Neutrophil (primary cell): ENCODE measurements around the gene CSTPP1.

Experiments used
- H3K27ac ChIP-seq: fragments of 200-600 bp; sonication (generic); 2 replicates; pipeline ENCODE4 v1.5.1; 2016; ENCODE audit warnings: mild to moderate bottlenecking, moderate library complexity
- H3K27me3 ChIP-seq: fragments of 200-600 bp; sonication (generic); 2 replicates; pipeline ENCODE4 v1.6.0; 2016; ENCODE audit warnings: mild to moderate bottlenecking
- H3K36me3 ChIP-seq: fragments of 200-600 bp; sonication (generic); 2 replicates; pipeline ENCODE4 v1.5.1; 2017
- H3K4me1 ChIP-seq, 2 experiments: fragments of 200-600 bp in 1 of 2; sonication (generic) in 1 of 2; 1 replicate in 1 of 2; 2 replicates in 1 of 2; pipeline versions ENCODE4 v1.5.1 to v1.6.1; 2013 to 2016; ENCODE audit warnings: low read depth in 1 of 2, low read length in 1 of 2, mild to moderate bottlenecking in 1 of 2, moderate library complexity in 1 of 2; ENCODE audit not compliant: control insufficient read depth in 1 of 2, insufficient read depth in 1 of 2
- H3K4me3 ChIP-seq, 2 experiments: fragments of 200-600 bp in 1 of 2; sonication (generic) in 1 of 2; 1 replicate in 1 of 2; 2 replicates in 1 of 2; pipeline ENCODE4 v1.5.1; 2013 to 2016; ENCODE audit warnings: low read depth in 1 of 2, low read length in 1 of 2, mild to moderate bottlenecking in 1 of 2, moderate library complexity in 1 of 2
- H3K9me3 ChIP-seq: fragments of 200-600 bp; sonication (generic); 2 replicates; pipeline ENCODE4 v1.5.1; 2016
- TF ChIP-seq, protein P1 (sequence below): fragments of 200-600 bp; sonication (generic); IDR thresholded peaks from 2 replicates; pipeline ENCODE4 v1.5.1; 2016; ENCODE audit warnings: antibody characterized with exemption

Gene CSTPP1

GRCh38 chr11:46936138-46937110 lies at the start of gene CSTPP1:
CSTPP1 (plus strand) TSS chr11:46936761; CDS start chr11:46936806, 45 bp downstream.
- Histone ChIP-seq H3K4me1 (peaks cover 4 to 6% of the 10 kb centered on the region in 2 experiments), H3K4me3 (peak within 1 kb of the TSS; percentile 58), H3K27ac (peak within 1 kb of the TSS; percentile 25), H3K27me3 (peaks cover 7% of the 10 kb centered on the region), H3K9me3 (no peaks in the 10 kb centered on the region), H3K36me3 (no peaks in the 10 kb centered on the region)
- TF ChIP-seq, protein P1, sequence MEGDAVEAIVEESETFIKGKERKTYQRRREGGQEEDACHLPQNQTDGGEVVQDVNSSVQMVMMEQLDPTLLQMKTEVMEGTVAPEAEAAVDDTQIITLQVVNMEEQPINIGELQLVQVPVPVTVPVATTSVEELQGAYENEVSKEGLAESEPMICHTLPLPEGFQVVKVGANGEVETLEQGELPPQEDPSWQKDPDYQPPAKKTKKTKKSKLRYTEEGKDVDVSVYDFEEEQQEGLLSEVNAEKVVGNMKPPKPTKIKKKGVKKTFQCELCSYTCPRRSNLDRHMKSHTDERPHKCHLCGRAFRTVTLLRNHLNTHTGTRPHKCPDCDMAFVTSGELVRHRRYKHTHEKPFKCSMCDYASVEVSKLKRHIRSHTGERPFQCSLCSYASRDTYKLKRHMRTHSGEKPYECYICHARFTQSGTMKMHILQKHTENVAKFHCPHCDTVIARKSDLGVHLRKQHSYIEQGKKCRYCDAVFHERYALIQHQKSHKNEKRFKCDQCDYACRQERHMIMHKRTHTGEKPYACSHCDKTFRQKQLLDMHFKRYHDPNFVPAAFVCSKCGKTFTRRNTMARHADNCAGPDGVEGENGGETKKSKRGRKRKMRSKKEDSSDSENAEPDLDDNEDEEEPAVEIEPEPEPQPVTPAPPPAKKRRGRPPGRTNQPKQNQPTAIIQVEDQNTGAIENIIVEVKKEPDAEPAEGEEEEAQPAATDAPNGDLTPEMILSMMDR: no peak

DNA sequence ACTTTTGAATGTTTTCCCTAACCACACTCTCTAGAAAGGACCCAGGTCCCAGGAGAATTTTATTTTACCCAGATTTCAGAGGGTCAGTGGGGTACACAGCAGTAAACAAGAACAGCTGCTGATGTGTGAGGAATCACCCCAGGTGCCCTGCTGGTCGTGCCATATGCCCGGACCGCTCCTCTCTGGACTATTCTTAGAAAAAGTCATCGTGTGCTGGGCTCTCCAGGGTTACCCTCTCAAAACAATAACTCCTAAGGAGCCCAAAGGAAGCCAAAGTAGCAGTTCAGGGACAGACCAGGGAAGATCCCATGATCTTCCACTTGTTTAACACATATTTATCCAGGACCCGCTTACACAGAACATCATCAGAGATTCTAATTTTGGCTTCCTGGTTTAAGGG lies 47.9 kb upstream of the CSTPP1 start:
- Histone ChIP-seq H3K36me3 (no peaks in the 10 kb centered on the region), H3K27ac (no peak overlapping the region), H3K4me1 (no peaks in the 10 kb centered on the region), H3K4me3 (no peak overlapping the region), H3K9me3 (no peaks in the 10 kb centered on the region), H3K27me3 (no peaks in the 10 kb centered on the region)
- TF ChIP-seq, protein P1: no peak

DNA sequence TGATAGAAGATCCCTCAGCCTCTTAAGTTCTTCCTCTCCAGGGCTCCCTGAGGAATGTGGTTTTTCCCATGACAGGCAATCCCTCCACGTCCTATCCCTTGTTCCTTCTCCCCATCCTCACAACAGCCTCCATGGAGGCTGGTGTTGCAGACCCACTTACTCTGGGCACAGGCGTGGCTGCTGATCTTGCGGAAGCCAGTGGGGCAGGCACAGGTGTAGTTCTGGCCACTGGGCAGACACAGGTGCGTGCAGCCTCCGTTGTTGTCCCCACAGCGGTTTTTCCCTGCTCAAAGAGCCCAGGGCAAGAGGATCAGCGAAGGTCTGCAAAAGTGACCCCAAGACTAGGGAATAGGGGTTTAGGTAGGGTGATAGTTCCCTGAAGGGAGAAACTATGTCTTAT lies 47.3 kb upstream of the CSTPP1 start:
- TF ChIP-seq, protein P1: no peak
- Histone ChIP-seq H3K9me3 (no peaks in the 10 kb centered on the region), H3K27me3 (no peaks in the 10 kb centered on the region), H3K4me3 (no peak overlapping the region), H3K36me3 (no peaks in the 10 kb centered on the region), H3K27ac (no peak overlapping the region), H3K4me1 (no peaks in the 10 kb centered on the region)

- Histone ChIP-seq H3K27ac (no peak overlapping the region), H3K4me1 (no peaks in the 10 kb centered on the region), H3K9me3 (no peaks in the 10 kb centered on the region), H3K27me3 (no peaks in the 10 kb centered on the region), H3K36me3 (no peaks in the 10 kb centered on the region), H3K4me3 (no peak overlapping the region)
- TF ChIP-seq, protein P1: peak; percentile 75
Measured at GRCh38 chr11:46889689-46890475, 46.7 kb upstream of the CSTPP1 start.

DNA sequence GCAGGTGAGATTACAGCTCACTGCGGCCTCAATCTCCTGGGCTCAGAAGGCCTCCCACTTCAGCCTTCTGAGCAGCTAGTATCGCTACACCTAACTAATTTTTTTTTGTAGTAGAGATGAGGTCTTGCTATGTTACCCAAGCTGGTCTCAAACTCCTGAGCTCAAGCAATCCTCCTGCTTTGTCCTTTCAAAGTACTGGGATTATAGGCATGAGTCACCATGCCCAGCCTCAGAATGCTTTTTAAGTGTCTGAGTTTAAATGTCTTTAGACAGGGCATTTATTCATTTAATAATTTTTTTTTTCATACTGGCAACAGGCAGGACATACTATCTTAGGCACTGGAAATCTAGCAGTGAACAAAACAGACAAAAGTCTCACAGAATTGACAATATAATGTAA lies 45.9 kb upstream of the CSTPP1 start:
- no peak overlapping the region for H3K27ac ChIP-seq
- H3K36me3 ChIP-seq: no peaks in the 10 kb centered on the region
- TF ChIP-seq, protein P1: no peak
- H3K27me3 ChIP-seq: no peaks in the 10 kb centered on the region
- H3K4me3 ChIP-seq: no peak overlapping the region
- no peaks in the 10 kb centered on the region for H3K4me1 ChIP-seq
- H3K9me3 ChIP-seq: no peaks in the 10 kb centered on the region
